ENCODE measurements around the gene DGKZ. TPM values are rescaled to one million over a fixed set of nuclear protein-coding genes. Genes with fewer than 3 reads are reported as not detected.

The DGKZ gene
- total and polyA plus RNA-seq, 4 donors: 33.3 to 63.2 (median 44.1) TPM

DNA sequence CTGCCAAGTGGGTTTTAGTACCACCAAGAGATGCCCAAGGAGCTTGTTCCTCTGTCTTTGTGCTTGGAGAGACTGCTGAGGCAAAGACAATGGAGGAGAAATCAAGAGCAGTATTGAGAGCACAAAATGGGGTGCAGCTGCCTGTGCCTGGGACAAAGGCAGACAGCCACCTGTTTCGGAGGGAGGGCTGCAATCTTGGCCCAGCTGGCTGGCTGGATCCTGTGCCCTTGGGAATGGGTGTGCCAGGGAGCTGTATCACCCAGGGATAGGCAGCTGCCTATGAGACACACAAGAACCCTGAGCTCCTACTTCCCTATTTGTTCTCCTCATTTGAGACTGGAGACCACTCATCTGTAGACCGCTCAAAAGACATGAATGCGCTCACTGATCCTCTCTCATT, 67.6 kb downstream of the DGKZ start:
- Histone ChIP-seq H3K4me1 (ENCODE audit: control insufficient read depth in 5 of 5, insufficient read depth in 5 of 5, low read length in 5 of 5) (no peaks in the 10 kb centered on the region), H3K9me3 (ENCODE audit: control insufficient read depth in 4 of 4, insufficient read depth in 3 of 4, low read length in 3 of 4) (no peaks in the 10 kb centered on the region), H3K9ac (ENCODE audit: insufficient read depth in 1 of 2, low read length in 2 of 2) (no peak overlapping the region), H3K36me3 (ENCODE audit: control insufficient read depth in 4 of 4, insufficient read depth in 4 of 4, low read length in 4 of 4) (peaks cover 7 to 40% (median 19%) of the 10 kb centered on the region in 4 donors), H3K27ac (ENCODE audit: low read depth in 1 of 2, low read length in 1 of 2) (no peak overlapping the region), H3K4me3 (no peak overlapping the region), H3K27me3 (ENCODE audit: control insufficient read depth in 3 of 3, insufficient read depth in 3 of 3, low read length in 2 of 3) (no peaks in the 10 kb centered on the region)
- WGBS, 2 donors: 64% methylated on average over 3 of the region's 3 CpGs
- no peak for ATAC-seq (ENCODE audit: insufficient read depth, low FRiP score)
- no peak for DNase-seq
- TF ChIP-seq, protein P1, sequence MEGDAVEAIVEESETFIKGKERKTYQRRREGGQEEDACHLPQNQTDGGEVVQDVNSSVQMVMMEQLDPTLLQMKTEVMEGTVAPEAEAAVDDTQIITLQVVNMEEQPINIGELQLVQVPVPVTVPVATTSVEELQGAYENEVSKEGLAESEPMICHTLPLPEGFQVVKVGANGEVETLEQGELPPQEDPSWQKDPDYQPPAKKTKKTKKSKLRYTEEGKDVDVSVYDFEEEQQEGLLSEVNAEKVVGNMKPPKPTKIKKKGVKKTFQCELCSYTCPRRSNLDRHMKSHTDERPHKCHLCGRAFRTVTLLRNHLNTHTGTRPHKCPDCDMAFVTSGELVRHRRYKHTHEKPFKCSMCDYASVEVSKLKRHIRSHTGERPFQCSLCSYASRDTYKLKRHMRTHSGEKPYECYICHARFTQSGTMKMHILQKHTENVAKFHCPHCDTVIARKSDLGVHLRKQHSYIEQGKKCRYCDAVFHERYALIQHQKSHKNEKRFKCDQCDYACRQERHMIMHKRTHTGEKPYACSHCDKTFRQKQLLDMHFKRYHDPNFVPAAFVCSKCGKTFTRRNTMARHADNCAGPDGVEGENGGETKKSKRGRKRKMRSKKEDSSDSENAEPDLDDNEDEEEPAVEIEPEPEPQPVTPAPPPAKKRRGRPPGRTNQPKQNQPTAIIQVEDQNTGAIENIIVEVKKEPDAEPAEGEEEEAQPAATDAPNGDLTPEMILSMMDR (IDR thresholded peaks at IDR 0.05; ENCODE audit: control extremely low read depth, extremely low read depth): no peak

DNA sequence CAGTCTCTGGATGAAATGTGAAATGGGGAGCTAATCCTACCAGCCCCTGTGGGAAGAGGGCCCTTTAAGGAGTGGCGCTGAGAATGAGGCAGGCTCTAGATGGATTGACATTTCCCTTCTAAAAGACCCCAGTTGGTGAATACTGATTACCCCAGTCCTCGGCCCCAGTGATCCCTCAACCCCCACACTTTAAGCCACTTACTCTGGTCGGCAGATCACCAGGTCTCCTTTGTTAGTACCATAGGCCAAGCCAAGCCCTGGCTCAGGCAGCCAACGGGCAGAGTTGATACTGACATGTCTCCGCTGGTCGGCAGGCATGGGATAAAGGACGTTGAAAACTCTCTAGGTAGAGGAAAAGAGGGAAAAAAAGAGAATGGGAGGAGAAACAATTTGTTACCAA, 70.4 kb downstream of the DGKZ start:
- no peak for DNase-seq

DNA sequence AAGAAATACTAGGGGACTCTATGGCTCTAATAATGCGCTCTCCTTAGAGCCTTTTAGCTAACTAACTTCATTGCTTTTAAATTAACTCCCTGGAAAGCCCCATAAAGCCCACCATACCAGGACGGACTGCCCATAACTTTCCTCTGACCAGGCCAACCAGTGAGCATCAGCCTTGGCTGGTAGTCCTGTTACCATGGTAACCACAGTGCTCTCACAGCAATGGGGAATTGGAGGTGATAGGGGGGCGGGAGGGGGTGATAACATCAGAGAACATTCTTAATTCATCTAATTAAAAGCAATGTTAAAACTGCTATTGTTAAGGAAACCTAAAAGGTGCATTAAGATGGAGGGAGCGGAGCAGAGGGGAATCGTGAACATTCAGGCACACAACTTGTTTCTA, 71.5 kb downstream of the DGKZ start:
- TF ChIP-seq, protein P1 (IDR thresholded peaks at IDR 0.05; ENCODE audit: control extremely low read depth, extremely low read depth): no peak
- Histone ChIP-seq H3K4me1 (ENCODE audit: control insufficient read depth in 5 of 5, insufficient read depth in 5 of 5, low read length in 5 of 5) (peaks cover 0 to 5% (median 0%) of the 10 kb centered on the region in 5 donors), H3K27ac (ENCODE audit: low read depth in 1 of 2, low read length in 1 of 2) (no peak overlapping the region), H3K9ac (ENCODE audit: insufficient read depth in 1 of 2, low read length in 2 of 2) (no peak overlapping the region), H3K27me3 (ENCODE audit: control insufficient read depth in 3 of 3, insufficient read depth in 3 of 3, low read length in 2 of 3) (no peaks in the 10 kb centered on the region), H3K9me3 (ENCODE audit: control insufficient read depth in 4 of 4, insufficient read depth in 3 of 4, low read length in 3 of 4) (no peaks in the 10 kb centered on the region), H3K4me3 (no peak overlapping the region), H3K36me3 (ENCODE audit: control insufficient read depth in 4 of 4, insufficient read depth in 4 of 4, low read length in 4 of 4) (peaks cover 9 to 40% (median 19%) of the 10 kb centered on the region in 4 donors)
- no peak for ATAC-seq (ENCODE audit: insufficient read depth, low FRiP score)
- 97% methylated on average over 5 of the region's 5 CpGs for WGBS, 2 donors
- DNase-seq: no peak

More for the DNA sequence above, 70.4 kb downstream of the DGKZ start:
- H3K27me3 ChIP-seq (ENCODE audit: control insufficient read depth in 3 of 3, insufficient read depth in 3 of 3, low read length in 2 of 3): no peaks in the 10 kb centered on the region
- no peak for ATAC-seq (ENCODE audit: insufficient read depth, low FRiP score)
- peaks cover 11 to 44% (median 23%) of the 10 kb centered on the region in 4 donors for H3K36me3 ChIP-seq (ENCODE audit: control insufficient read depth in 4 of 4, insufficient read depth in 4 of 4, low read length in 4 of 4)
- H3K4me3 ChIP-seq: no peak overlapping the region
- no peaks in the 10 kb centered on the region for H3K9me3 ChIP-seq (ENCODE audit: control insufficient read depth in 4 of 4, insufficient read depth in 3 of 4, low read length in 3 of 4)
- TF ChIP-seq, protein P1 (IDR thresholded peaks at IDR 0.05; ENCODE audit: control extremely low read depth, extremely low read depth): no peak
- H3K27ac ChIP-seq (ENCODE audit: low read depth in 1 of 2, low read length in 1 of 2): no peak overlapping the region
- H3K4me1 ChIP-seq (ENCODE audit: control insufficient read depth in 5 of 5, insufficient read depth in 5 of 5, low read length in 5 of 5): peaks cover 0 to 3% (median 0%) of the 10 kb centered on the region in 5 donors
- 90 to 96% methylated on average over 7 of the region's 7 CpGs for WGBS, 2 donors
- no peak overlapping the region for H3K9ac ChIP-seq (ENCODE audit: insufficient read depth in 1 of 2, low read length in 2 of 2)

DNA sequence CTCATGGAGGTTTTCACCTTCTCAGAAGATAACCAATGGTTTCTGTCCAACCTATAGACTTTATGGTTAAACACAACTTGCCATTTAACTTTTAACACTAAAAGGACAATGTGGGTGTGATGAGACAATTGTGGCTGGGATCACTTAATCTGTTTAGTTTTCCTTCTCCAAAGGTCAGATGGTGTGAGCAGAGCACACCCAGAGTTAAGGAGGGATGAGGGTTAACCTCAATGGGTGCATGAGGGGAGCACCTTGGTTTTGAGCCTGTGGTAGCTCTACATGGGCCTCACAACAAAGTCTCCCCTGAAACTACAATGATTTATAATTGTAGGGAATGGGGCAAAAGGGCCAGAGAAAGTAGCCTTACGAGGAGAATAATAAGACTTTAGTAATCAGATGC, 73.2 kb downstream of the DGKZ start:
- Histone ChIP-seq H3K9ac (ENCODE audit: insufficient read depth in 1 of 2, low read length in 2 of 2) (no peak overlapping the region), H3K4me3 (no peak overlapping the region), H3K9me3 (ENCODE audit: control insufficient read depth in 4 of 4, insufficient read depth in 3 of 4, low read length in 3 of 4) (no peaks in the 10 kb centered on the region), H3K36me3 (ENCODE audit: control insufficient read depth in 4 of 4, insufficient read depth in 4 of 4, low read length in 4 of 4) (peaks cover 0 to 26% (median 17%) of the 10 kb centered on the region in 4 donors), H3K27ac (ENCODE audit: low read depth in 1 of 2, low read length in 1 of 2) (no peak overlapping the region), H3K4me1 (ENCODE audit: control insufficient read depth in 5 of 5, insufficient read depth in 5 of 5, low read length in 5 of 5) (peaks cover 0 to 5% (median 0%) of the 10 kb centered on the region in 5 donors), H3K27me3 (ENCODE audit: control insufficient read depth in 3 of 3, insufficient read depth in 3 of 3, low read length in 2 of 3) (no peaks in the 10 kb centered on the region)
- no peak for DNase-seq
- WGBS, 2 donors: 98 to 100% methylated on average over 1 of the region's 1 CpG
- TF ChIP-seq, protein P1 (IDR thresholded peaks at IDR 0.05; ENCODE audit: control extremely low read depth, extremely low read depth): no peak
- ATAC-seq (ENCODE audit: insufficient read depth, low FRiP score): no peak

Measured in lung (tissue), 12 donors.